Activated T-helper 17 cell treated with anti-CD3 and anti-CD28 coated beads, Interleukin-2, amount 50 U/mL, for 72 hours (primary cell): Measurements from ENCODE around the gene COA3. TPM values are rescaled to one million over a fixed set of nuclear protein-coding genes. Genes with fewer than 3 reads are reported as not detected.

ENCODE experiments used
- ATAC-seq: fragments of 150-1000 bp; cut with Tn5 transposase; replicated peaks from 2 replicates; pipeline ENCODE4 v1.10.0; 2021; ENCODE audit warnings: mild to moderate bottlenecking, moderate library complexity
- H3K27ac Mint-ChIP-seq: one replicate; pipeline ENCODE4 v1.8.0; 2022; ENCODE audit warnings: mixed read lengths
- H3K27me3 Mint-ChIP-seq: one replicate; pipeline ENCODE4 v1.8.0; 2022; ENCODE audit warnings: mixed read lengths
- H3K36me3 Mint-ChIP-seq: one replicate; pipeline ENCODE4 v1.8.0; 2022; ENCODE audit warnings: low read depth, mild to moderate bottlenecking, mixed read lengths
- H3K4me1 Mint-ChIP-seq: one replicate; pipeline ENCODE4 v1.8.0; 2022; ENCODE audit warnings: mixed read lengths
- H3K4me3 Mint-ChIP-seq: one replicate; pipeline ENCODE4 v1.8.0; 2022; ENCODE audit warnings: mild to moderate bottlenecking, mixed read lengths
- H3K9me3 Mint-ChIP-seq: one replicate; pipeline ENCODE4 v1.8.0; 2022; ENCODE audit warnings: mixed read lengths
- total RNA-seq, 2 donors: library from RNA; stranded (reverse); gene quantifications; one replicate each; pipeline ENCODE4 v1.2.3, GENCODE V29; 2022

The COA3 gene
- total RNA-seq, 2 donors from 2014 or later = 18.6 to 31.2 TPM

GRCh38 chr17:42760652-42761581 is 37.6 kb downstream of the COA3 start, which contains the start of gene RAMP2:
TSS of gene RAMP2 (plus strand) at chr17:42761227. CDS start at chr17:42761262, 35 bp downstream.
- Mint-ChIP-seq H3K4me1 (no peaks in the 10 kb centered on the region), H3K27ac (no peak within 1 kb of the TSS), H3K9me3 (no peaks in the 10 kb centered on the region), H3K27me3 (peaks cover 56% of the 10 kb centered on the region), H3K4me3 (peak within 1 kb of the TSS; percentile 55), H3K36me3 (no peaks in the 10 kb centered on the region)
- peak; percentile 28 for ATAC-seq

- Mint-ChIP-seq H3K36me3 (no peaks in the 10 kb centered on the region), H3K4me1 (no peaks in the 10 kb centered on the region), H3K9me3 (no peaks in the 10 kb centered on the region), H3K27me3 (peaks cover 53% of the 10 kb centered on the region), H3K4me3 (peak overlapping the region; percentile 55), H3K27ac (no peak overlapping the region)
- ATAC-seq = peak; percentile 54
Observed at GRCh38 chr17:42759982-42760651, 38.4 kb downstream of the COA3 start.

DNA sequence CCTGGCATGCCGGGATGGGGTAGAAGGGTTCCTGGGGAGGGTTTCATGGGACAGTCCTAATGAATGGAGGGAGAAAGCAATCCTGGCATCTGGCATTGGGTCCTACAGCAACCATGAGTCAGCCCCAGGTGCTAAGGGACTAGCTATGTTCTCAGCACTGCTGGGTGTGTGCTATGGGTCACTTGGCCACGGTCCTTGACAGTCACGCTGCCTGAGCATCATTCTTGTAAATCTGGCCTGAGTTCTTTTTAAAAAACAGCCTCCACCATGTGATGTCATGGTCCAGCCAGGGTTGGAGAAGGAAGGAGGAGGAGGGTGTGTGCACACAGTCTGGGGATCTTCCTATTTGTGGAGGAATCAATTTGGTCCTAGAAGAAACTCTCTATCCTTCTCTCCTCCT is 43.7 kb downstream of the COA3 start:
- ATAC-seq = no peak
- H3K4me1 Mint-ChIP-seq = no peaks in the 10 kb centered on the region
- no peak overlapping the region for H3K27ac Mint-ChIP-seq
- H3K27me3 Mint-ChIP-seq = peaks cover 28% of the 10 kb centered on the region
- no peaks in the 10 kb centered on the region for H3K36me3 Mint-ChIP-seq
- no peak overlapping the region for H3K4me3 Mint-ChIP-seq
- H3K9me3 Mint-ChIP-seq = no peaks in the 10 kb centered on the region

- Mint-ChIP-seq H3K4me3 (no peak overlapping the region), H3K4me1 (no peaks in the 10 kb centered on the region), H3K9me3 (no peaks in the 10 kb centered on the region), H3K27ac (no peak overlapping the region), H3K36me3 (no peaks in the 10 kb centered on the region), H3K27me3 (peaks cover 21% of the 10 kb centered on the region)
- no peak for ATAC-seq
Observed at GRCh38 chr17:42751628-42752027, 46.9 kb downstream of the COA3 start.

DNA sequence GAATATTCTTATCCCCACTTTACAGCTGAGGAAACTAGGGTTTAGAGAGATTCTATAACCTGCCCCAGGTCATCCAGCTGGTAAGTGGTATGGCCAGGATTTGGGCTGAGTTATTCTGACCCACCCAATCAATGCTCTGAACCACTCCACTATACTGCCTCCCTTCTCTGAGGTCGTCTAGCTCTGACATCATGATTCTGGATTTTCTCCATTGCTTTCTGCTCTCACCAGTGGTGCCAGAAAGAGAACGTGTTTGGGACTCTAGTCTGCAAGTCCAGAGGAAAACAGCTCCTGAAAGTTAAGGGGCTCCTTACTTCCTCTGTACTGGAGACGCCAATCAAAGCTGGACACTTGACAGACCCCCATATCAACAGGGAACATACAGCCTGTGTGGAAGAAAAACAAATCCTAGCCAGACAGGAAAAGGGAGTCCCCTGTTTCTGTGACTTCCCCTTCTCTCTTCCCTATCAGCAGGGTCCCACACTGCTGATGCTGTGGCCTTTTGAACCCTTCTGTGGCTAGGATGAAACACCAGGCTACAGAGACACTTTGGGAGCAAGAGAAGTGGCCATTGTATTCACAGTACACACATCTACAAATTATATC is 47.7 kb downstream of the COA3 start:
- no peaks in the 10 kb centered on the region for H3K36me3 Mint-ChIP-seq
- H3K27ac Mint-ChIP-seq = no peak overlapping the region
- peaks cover 16% of the 10 kb centered on the region for H3K27me3 Mint-ChIP-seq
- H3K9me3 Mint-ChIP-seq = no peaks in the 10 kb centered on the region
- ATAC-seq = no peak
- H3K4me3 Mint-ChIP-seq = no peak overlapping the region
- no peaks in the 10 kb centered on the region for H3K4me1 Mint-ChIP-seq

DNA sequence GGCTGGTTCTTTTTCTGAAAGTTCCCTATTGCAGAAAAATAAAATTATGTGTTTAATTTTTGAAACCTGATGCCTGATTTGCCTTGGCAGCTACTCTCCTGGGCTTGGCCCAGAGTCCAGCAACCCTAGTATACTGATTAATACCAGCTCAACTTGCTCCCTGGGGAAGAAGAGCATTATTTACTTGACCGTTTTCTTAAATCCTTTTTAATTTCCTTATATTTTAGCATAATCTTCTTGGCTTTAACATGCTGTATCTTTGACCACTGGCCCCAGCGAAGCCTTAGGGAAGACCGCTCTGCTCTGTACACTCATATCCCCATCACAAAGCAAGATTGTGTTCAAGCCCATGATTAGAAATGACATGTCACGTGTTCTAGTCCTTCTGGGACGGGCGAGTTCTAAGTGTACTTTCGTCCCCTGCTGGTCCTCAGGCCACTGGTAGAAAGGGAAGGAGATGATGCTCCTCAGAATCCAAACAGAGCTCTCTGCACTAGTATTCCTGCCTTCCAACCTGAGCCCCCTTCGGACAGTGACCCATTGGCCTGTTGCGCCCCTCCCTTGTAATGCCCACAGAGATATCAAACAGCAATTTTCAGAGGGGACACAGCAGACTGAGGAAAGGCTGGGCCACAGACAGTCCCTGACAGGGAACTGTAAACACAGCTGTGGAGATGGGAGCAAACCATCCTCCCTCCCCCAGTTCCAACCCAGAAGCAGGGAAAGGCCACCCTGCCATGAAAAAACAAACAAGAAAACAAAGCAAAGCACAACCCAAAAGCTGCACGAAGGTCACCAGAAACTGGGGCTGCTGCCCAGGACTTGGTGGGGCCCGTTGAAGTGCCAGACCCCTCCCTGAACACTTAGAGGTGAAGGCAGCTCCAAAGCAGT is 49.4 kb downstream of the COA3 start:
- ATAC-seq = no peak
- peaks cover 10% of the 10 kb centered on the region for H3K27me3 Mint-ChIP-seq
- H3K9me3 Mint-ChIP-seq = no peaks in the 10 kb centered on the region
- H3K36me3 Mint-ChIP-seq = peaks cover 4% of the 10 kb centered on the region
- H3K4me1 Mint-ChIP-seq = peaks cover 6% of the 10 kb centered on the region
- H3K4me3 Mint-ChIP-seq = no peak overlapping the region
- H3K27ac Mint-ChIP-seq = no peak overlapping the region

DNA sequence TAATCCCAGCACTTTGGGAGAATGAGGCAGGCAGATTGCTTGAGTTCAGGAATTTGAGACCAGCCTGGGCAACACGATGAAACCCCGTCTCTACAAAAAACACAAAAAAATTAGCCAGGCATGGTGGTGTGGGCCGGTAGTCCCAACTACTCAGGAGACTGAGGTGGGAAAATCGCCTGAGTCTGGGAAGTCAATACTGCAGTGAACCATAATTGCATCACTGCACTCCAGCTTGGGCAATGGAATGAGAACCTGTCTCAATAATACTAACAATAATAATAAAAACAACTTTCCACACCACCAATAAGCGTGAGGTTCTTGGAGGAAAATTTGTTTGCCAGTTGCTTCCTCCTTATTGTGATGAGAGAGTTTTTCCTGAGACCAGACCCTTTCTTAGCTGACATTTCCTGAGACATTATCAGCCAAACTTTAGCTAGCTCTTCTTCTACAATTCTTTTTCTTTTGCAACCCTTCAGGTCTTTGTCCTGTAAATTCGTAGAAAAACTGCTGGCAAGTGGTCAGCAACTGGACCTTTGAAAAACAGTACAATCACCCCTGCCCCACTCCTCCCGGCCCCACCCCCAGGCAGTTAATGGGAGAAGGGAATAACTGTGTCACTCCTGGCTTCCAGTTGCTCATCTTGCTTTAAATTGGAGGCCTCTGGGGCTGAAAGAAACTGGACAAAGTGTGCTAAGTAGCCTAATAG is 50.1 kb downstream of the COA3 start:
- Mint-ChIP-seq H3K9me3 (no peaks in the 10 kb centered on the region), H3K4me1 (peaks cover 13% of the 10 kb centered on the region), H3K27me3 (peaks cover 10% of the 10 kb centered on the region), H3K4me3 (no peak overlapping the region), H3K27ac (no peak overlapping the region), H3K36me3 (peaks cover 9% of the 10 kb centered on the region)
- ATAC-seq = no peak

Other genes with a start within 250 kb of the COA3 start
- under 1 TPM; 0.82 to 0.90 TPM for gene HSD17B1, start 245.8 kb downstream of the COA3 start, total RNA-seq
- gene COASY, start 236.6 kb downstream of the COA3 start, total RNA-seq = 100 to 1,000 TPM in 1 of 2 donors, 10 to 100 TPM in 1; 76.7 to 108 TPM
- 10 to 100 TPM; 46.2 to 57.8 TPM for gene MLX, start 231.6 kb downstream of the COA3 start, total RNA-seq
- 10 to 100 TPM; 25.9 to 34.2 TPM for gene PSMC3IP, start 221.0 kb downstream of the COA3 start, total RNA-seq
- gene RETREG3, start 189.3 kb downstream of the COA3 start, total RNA-seq = 10 to 100 TPM; 38.5 to 50.7 TPM
- 10 to 100 TPM; 55.8 to 88.4 TPM for gene TUBG1, start 189.0 kb downstream of the COA3 start, total RNA-seq
- 10 to 100 TPM in 1 of 2 donors, 1 to 10 TPM in 1; 7.5 to 15.7 TPM for gene TUBG2, start 139.4 kb downstream of the COA3 start, total RNA-seq
- gene PLEKHH3, start 121.7 kb downstream of the COA3 start, total RNA-seq = 1 to 10 TPM in 1 of 2 donors, under 1 TPM in 1; 0.61 to 1.5 TPM
- gene CCR10, start 116.9 kb downstream of the COA3 start, total RNA-seq = 1 to 10 TPM in 1 of 2 donors, under 1 TPM in 1; 0.82 to 1.1 TPM
- gene CNTNAP1, start 116.2 kb downstream of the COA3 start, total RNA-seq = 1 to 10 TPM in 1 of 2 donors, under 1 TPM in 1; 0.61 to 2.8 TPM
- 10 to 100 TPM; 35.3 to 69.1 TPM for gene EZH1, start 53.7 kb downstream of the COA3 start, total RNA-seq
- not detected for gene RAMP2, start 37.5 kb downstream of the COA3 start, total RNA-seq
- gene VPS25, start 25.3 kb downstream of the COA3 start, total RNA-seq = 10 to 100 TPM; 39.3 to 47.5 TPM
- gene WNK4, start 18.1 kb downstream of the COA3 start, total RNA-seq = 1 to 10 TPM in 1 of 2 donors, under 1 TPM in 1; 0.41 to 1.5 TPM
- under 1 TPM in 1 of 2 donors, not detected in 1; 0.24 TPM for gene CNTD1, start 157 bp upstream of the COA3 start, total RNA-seq
- 10 to 100 TPM; 62.3 to 98.2 TPM for gene BECN1, start 25.6 kb upstream of the COA3 start, total RNA-seq
- gene PSME3, start 34.7 kb upstream of the COA3 start, total RNA-seq = 100 to 1,000 TPM in 1 of 2 donors, 10 to 100 TPM in 1; 56.5 to 159 TPM
- gene AOC2, start 45.9 kb upstream of the COA3 start, total RNA-seq = 1 to 10 TPM; 2.0 to 3.4 TPM
- 1 to 10 TPM; 2.2 to 3.0 TPM for gene AOC3, start 52.5 kb upstream of the COA3 start, total RNA-seq
- gene G6PC1, start 102.1 kb upstream of the COA3 start, total RNA-seq = not detected
- gene AARSD1, start 165.8 kb upstream of the COA3 start, total RNA-seq = 10 to 100 TPM; 58.5 to 61.3 TPM
- 1 to 10 TPM; 1.4 to 2.7 TPM for gene PTGES3L, start 181.4 kb upstream of the COA3 start, total RNA-seq
- gene RUNDC1, start 181.9 kb upstream of the COA3 start, total RNA-seq = 10 to 100 TPM; 15.7 to 21.9 TPM
- 1,000 to 10,000 TPM; 1,154 to 1,186 TPM for gene RPL27, start 199.7 kb upstream of the COA3 start, total RNA-seq
- 10 to 100 TPM; 38.4 to 45.4 TPM for gene IFI35, start 208.1 kb upstream of the COA3 start, total RNA-seq
- 10 to 100 TPM; 30.9 to 36.5 TPM for gene VAT1, start 223.7 kb upstream of the COA3 start, total RNA-seq
- not detected for gene RND2, start 226.5 kb upstream of the COA3 start, total RNA-seq